Right lobe of liver (tissue), 4 donors: ENCODE data around the gene NUDT22.

Source experiments
- CTCF ChIP-seq, 4 donors: fragments of 200-600 bp in 3 of 4; fragments of 450-650 bp in 1 of 4; IDR thresholded peaks; one replicate each; pipeline versions ENCODE4 v1.5.1 to v1.8.0; 2016 to 2022; ENCODE audit warnings: antibody characterized with exemption in 4 of 4, mild to moderate bottlenecking in 2 of 4
- POLR2A ChIP-seq: fragments of 450-650 bp; IDR thresholded peaks from one replicate; pipeline ENCODE4 v1.6.1; 2017; ENCODE audit warnings: antibody characterized with exemption, mild to moderate bottlenecking
- donor health status: DM: no; HTN: no; CAD: no.
- donor health status: DM: no; HTN: no; CAD: no.
- donor health status: DM: no; HTN: yes; CAD: no.

DNA sequence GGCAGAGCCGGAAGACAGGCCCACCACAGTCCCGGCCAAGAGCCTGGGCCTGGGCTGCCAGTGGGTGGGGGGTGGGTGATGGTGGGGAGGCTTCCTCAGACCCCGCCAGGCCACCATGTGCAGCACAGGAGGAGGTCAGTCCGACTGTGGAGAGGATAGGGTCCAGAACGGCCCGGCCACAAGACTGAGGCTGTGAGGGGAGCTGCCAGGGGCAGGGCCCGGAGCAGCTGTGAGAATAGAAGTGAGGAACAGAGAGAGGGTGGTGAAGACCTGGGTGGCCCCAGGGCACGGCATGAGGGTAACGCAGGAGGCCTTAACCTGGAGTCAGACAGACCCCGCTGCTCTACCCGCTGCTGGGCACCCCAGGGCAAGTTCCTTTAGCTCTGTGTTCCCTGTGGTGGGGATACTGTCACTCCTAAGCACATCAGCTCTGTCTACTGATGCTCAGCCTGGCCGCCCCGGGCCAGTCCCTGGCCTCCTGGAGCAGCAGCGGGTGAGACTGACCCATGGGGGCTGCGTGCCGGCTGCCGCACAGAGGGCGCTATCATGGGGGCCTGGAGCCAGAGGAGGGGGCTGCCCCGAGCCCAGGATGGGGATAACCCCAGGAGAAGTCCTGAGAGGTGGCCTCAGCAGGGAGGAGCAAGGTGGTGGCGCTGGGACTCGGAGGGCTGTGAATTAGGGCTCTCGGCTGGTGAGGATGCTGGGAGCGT is 17.8 kb upstream of the NUDT22 start:
- TF ChIP-seq CTCF (IDR thresholded peaks at IDR 0.05) (no peak), POLR2A (no peak)
